Neuron (in vitro differentiated cells): ENCODE results near the gene TTC1.
"Not testable (repeated sequence)": the region's sequence is repeated elsewhere in the genome, so short reads cannot be mapped to it uniquely, and the experiment has no call there.

Source experiments
- H2AFZ ChIP-seq: one replicate; pipeline ENCODE4 v1.6.1; 2013; ENCODE audit warnings: low read depth, mild to moderate bottlenecking, inconsistent platforms, low read length, moderate library complexity
- H3K27me3 ChIP-seq: one replicate; pipeline ENCODE4 v1.6.1; 2013; ENCODE audit warnings: low read length; ENCODE audit not compliant: insufficient read depth
- H3K36me3 ChIP-seq: one replicate; pipeline ENCODE4 v1.6.1; 2013; ENCODE audit warnings: low read length; ENCODE audit not compliant: insufficient read depth
- H3K4me1 ChIP-seq: one replicate; pipeline ENCODE4 v1.6.1; 2013; ENCODE audit warnings: low read length; ENCODE audit not compliant: insufficient read depth
- H3K4me3 ChIP-seq: 2 replicates; pipeline ENCODE4 v1.5.1; 2013; ENCODE audit warnings: mild to moderate bottlenecking, low read length, moderate library complexity
- H3K9me3 ChIP-seq: one replicate; pipeline ENCODE4 v1.6.1; 2013; ENCODE audit warnings: low read length

Gene TTC1

GRCh38 chr5:159976921-159977320 lies 32.0 kb upstream of the TTC1 start:
- Histone ChIP-seq H3K4me1 (no peaks in the 10 kb centered on the region), H3K4me3 (no peak overlapping the region), H3K36me3 (no peaks in the 10 kb centered on the region), H2AFZ (no peak overlapping the region), H3K27me3 (peaks cover 41% of the 10 kb centered on the region), H3K9me3 (no peaks in the 10 kb centered on the region)

GRCh38 chr5:159978358-159978757 lies 30.6 kb upstream of the TTC1 start:
- no peak overlapping the region for H3K4me3 ChIP-seq
- peaks cover 39% of the 10 kb centered on the region for H3K27me3 ChIP-seq
- H2AFZ ChIP-seq = no peak overlapping the region
- no peaks in the 10 kb centered on the region for H3K9me3 ChIP-seq
- no peaks in the 10 kb centered on the region for H3K4me1 ChIP-seq
- no peaks in the 10 kb centered on the region for H3K36me3 ChIP-seq

GRCh38 chr5:159982421-159983173 lies 26.3 kb upstream of the TTC1 start:
- H3K27me3 ChIP-seq = peaks cover 60% of the 10 kb centered on the region

GRCh38 chr5:159987031-159987674 lies 21.8 kb upstream of the TTC1 start:
- Histone ChIP-seq H3K27me3 (peaks cover 58% of the 10 kb centered on the region), H3K36me3 (no peaks in the 10 kb centered on the region), H3K4me1 (peaks cover 5% of the 10 kb centered on the region), H2AFZ (peak overlapping the region; percentile 70), H3K4me3 (peak overlapping the region; percentile 20), H3K9me3 (peaks cover 3% of the 10 kb centered on the region)

More at GRCh38 chr5:159982421-159983173, 26.3 kb upstream of the TTC1 start:
- H3K9me3 ChIP-seq = no peaks in the 10 kb centered on the region
- H2AFZ ChIP-seq = no peak overlapping the region
- peaks cover 5% of the 10 kb centered on the region for H3K4me1 ChIP-seq
- H3K4me3 ChIP-seq = no peak overlapping the region
- no peaks in the 10 kb centered on the region for H3K36me3 ChIP-seq

- Histone ChIP-seq H3K4me1 (peaks cover 5% of the 10 kb centered on the region), H3K27me3 (peaks cover 37% of the 10 kb centered on the region), H2AFZ (no peak overlapping the region)
Measured at GRCh38 chr5:159990506-159990905, 18.4 kb upstream of the TTC1 start.

GRCh38 chr5:159992566-159992965 lies 16.4 kb upstream of the TTC1 start:
- Histone ChIP-seq H3K27me3 (peaks cover 23% of the 10 kb centered on the region), H3K9me3 (peaks cover 8% of the 10 kb centered on the region), H2AFZ (no peak overlapping the region), H3K36me3 (no peaks in the 10 kb centered on the region), H3K4me3 (no peak overlapping the region), H3K4me1 (no peaks in the 10 kb centered on the region)

More at GRCh38 chr5:159990506-159990905, 18.4 kb upstream of the TTC1 start:
- Histone ChIP-seq H3K9me3 (peaks cover 8% of the 10 kb centered on the region), H3K4me3 (no peak overlapping the region), H3K36me3 (no peaks in the 10 kb centered on the region)

GRCh38 chr5:159993194-159993593 lies 15.7 kb upstream of the TTC1 start:
- H2AFZ ChIP-seq = no peak overlapping the region
- peaks cover 8% of the 10 kb centered on the region for H3K9me3 ChIP-seq
- no peaks in the 10 kb centered on the region for H3K4me1 ChIP-seq
- H3K27me3 ChIP-seq = peaks cover 18% of the 10 kb centered on the region
- no peaks in the 10 kb centered on the region for H3K36me3 ChIP-seq
- H3K4me3 ChIP-seq = no peak overlapping the region

- Histone ChIP-seq H3K9me3 (peaks cover 5% of the 10 kb centered on the region), H3K27me3 (peaks cover 22% of the 10 kb centered on the region), H3K36me3 (no peaks in the 10 kb centered on the region), H2AFZ (no peak overlapping the region), H3K4me1 (no peaks in the 10 kb centered on the region), H3K4me3 (no peak overlapping the region)
Measured at GRCh38 chr5:159995907-159996306, 13.0 kb upstream of the TTC1 start.

- H3K36me3 ChIP-seq = no peaks in the 10 kb centered on the region
- H3K27me3 ChIP-seq = peaks cover 8% of the 10 kb centered on the region
- no peak overlapping the region for H2AFZ ChIP-seq
- no peaks in the 10 kb centered on the region for H3K9me3 ChIP-seq
- H3K4me1 ChIP-seq = no peaks in the 10 kb centered on the region
- no peak overlapping the region for H3K4me3 ChIP-seq
Measured at GRCh38 chr5:160001457-160001856, 7.5 kb upstream of the TTC1 start.

GRCh38 chr5:160007514-160007913 lies 1.4 kb upstream of the TTC1 start:
- H3K27me3 ChIP-seq = no peaks in the 10 kb centered on the region
- no peak overlapping the region for H2AFZ ChIP-seq
- H3K4me3 ChIP-seq = no peak overlapping the region
- no peaks in the 10 kb centered on the region for H3K9me3 ChIP-seq
- peaks cover 18% of the 10 kb centered on the region for H3K4me1 ChIP-seq
- peaks cover 21% of the 10 kb centered on the region for H3K36me3 ChIP-seq

- H3K9me3 ChIP-seq, H3K4me3 ChIP-seq, H3K27me3 ChIP-seq: not testable (repeated sequence)
- H3K36me3 ChIP-seq = peaks cover 21% of the 10 kb centered on the region
- peak overlapping the region; percentile 66 for H2AFZ ChIP-seq
- H3K4me1 ChIP-seq = peaks cover 18% of the 10 kb centered on the region
Measured at GRCh38 chr5:160008529-160008876, 436 bp upstream of the TTC1 start.

- H2AFZ ChIP-seq = peak overlapping the region; percentile 19
- peaks cover 18% of the 10 kb centered on the region for H3K4me1 ChIP-seq
- H3K4me3 ChIP-seq = peak overlapping the region; percentile 83
- peaks cover 21% of the 10 kb centered on the region for H3K36me3 ChIP-seq
- H3K9me3 ChIP-seq = no peaks in the 10 kb centered on the region
- H3K27me3 ChIP-seq = no peaks in the 10 kb centered on the region
Measured at GRCh38 chr5:160009591-160009989, 651 bp downstream of the TTC1 start.

GRCh38 chr5:160011471-160011870 lies 2.5 kb downstream of the TTC1 start:
- peaks cover 18% of the 10 kb centered on the region for H3K4me1 ChIP-seq
- no peaks in the 10 kb centered on the region for H3K9me3 ChIP-seq
- peaks cover 32% of the 10 kb centered on the region for H3K36me3 ChIP-seq
- no peak overlapping the region for H3K4me3 ChIP-seq
- H3K27me3 ChIP-seq = no peaks in the 10 kb centered on the region
- no peak overlapping the region for H2AFZ ChIP-seq
